ENCODE results near the gene HSPH1. TPM values are rescaled to one million over a fixed set of nuclear protein-coding genes. Genes with fewer than 3 reads are reported as not detected.

The HSPH1 gene
- total RNA-seq (2022; extraction: Qiagen RNA extraction), result 104 to 123 TPM (median 116 TPM) in 5 replicates

DNA sequence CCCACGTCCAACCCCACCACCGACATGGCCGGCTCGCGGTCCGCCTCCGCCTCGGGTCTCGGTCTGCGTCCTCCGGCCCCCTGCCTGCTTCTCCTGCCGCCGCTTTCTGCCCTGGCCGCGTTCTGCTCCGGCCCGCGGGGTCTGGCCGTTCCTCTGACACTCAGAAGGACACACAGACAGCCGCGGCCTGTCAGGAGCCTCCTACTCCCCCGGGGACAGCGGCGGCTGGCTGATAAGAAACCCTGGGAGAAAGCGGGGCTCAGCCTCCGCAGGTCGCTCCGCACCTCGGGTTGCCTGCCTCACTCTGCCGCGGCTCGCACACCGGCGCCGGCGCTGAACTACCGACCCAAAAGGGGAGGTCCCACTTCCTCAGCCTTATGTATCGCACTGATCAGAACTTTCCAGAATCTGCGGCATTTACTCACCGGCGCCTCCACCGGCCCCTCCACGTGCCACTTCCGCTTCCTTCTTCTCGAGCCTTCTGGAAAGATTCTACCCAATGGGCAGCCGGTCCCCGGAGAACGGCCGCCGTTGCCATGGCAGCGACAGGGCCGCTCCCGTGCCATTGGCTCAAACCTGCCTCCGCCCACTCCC lies at the start of gene HSPH1:
Gene HSPH1, minus strand, starts transcription at position 348 of the 594 bp plus-strand sequence. Its CDS starts 322 bp downstream, at position 26.

DNA sequence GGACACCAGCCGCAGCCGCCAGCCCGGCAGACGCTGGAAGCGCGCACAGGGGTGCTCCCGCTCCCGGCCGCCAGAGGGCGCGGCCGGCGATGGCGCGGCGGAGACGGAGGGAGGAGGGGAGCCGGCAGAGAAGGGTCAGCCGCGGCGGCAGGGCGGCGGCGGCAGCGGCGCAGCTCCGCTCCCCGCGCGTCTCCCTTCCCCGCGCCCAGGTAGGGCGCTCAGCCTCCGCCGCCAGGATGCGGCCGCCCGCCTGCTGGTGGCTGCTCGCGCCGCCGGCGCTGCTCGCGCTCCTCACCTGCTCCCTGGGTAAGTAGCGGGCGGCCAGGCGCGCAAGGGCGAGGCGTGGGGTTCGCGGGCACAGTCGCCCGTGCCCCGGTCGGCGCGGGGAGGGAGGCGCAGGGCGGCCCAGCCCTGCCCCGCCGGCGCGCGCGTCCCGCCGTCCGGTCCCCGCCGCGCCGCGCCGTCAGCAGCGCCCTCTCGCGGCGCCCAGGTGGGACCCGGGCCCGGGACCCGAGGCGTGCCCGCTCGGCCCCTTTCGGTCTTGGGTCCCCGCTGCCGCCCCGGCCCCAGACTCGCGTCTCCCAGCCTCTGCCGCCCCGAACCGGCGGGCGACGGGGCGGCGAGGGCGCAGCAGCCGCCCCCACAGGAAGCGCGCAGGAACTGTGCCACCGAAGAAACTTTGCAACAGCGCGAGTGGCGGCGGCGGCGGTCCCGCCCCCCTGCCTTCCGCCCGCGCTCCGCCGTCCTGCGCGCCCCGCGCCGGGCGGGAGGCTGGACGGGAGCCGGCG lies 38.3 kb upstream of the HSPH1 start, which contains the start of gene B3GLCT:
Gene B3GLCT, plus strand, starts transcription at position 127 of the 788 bp plus-strand sequence. Its CDS starts 110 bp downstream, at position 237.

Other genes starting within 250 kb of the HSPH1 start
- not detected in 5 replicates for gene TEX26, start 229.2 kb downstream of the HSPH1 start, total RNA-seq (2022; extraction: Qiagen RNA extraction)
- 3.9 to 5.4 TPM (median 4.9 TPM) in 5 replicates for gene B3GLCT, start 38.1 kb upstream of the HSPH1 start, total RNA-seq (2022; extraction: Qiagen RNA extraction)

Measured in A549 treated with CORT108297 at 1 μM for 4 hours (cell line).